Smooth muscle cell (in vitro differentiated cells): ENCODE data around the gene CFAP92. TPM values are rescaled to one million over a fixed set of nuclear protein-coding genes. Genes with fewer than 3 reads are reported as not detected.

ENCODE experiments used
- DNase-seq: peaks from one replicate; lab custom pipeline; 2025; ENCODE audit not compliant: unreplicated experiment; lab: John Stamatoyannopoulos, UW
- H2AFZ ChIP-seq: fragments of 200-600 bp; sonication (generic); 2 replicates; pipeline ENCODE4 v1.6.0; 2016; ENCODE audit warnings: antibody characterized with exemption, low read depth, mild to moderate bottlenecking
- H3F3A ChIP-seq: fragments of 200-600 bp; sonication (generic); 2 replicates; pipeline ENCODE4 v1.6.0; 2017; ENCODE audit warnings: antibody characterized with exemption, low read depth
- H3K27ac ChIP-seq: fragments of 200-600 bp; sonication (generic); 2 replicates; pipeline ENCODE4 v1.5.1; 2016; ENCODE audit warnings: low read depth, mild to moderate bottlenecking
- H3K27me3 ChIP-seq: fragments of 200-600 bp; sonication (generic); 2 replicates; pipeline ENCODE4 v1.6.1; 2016; ENCODE audit warnings: low read depth, mild to moderate bottlenecking
- H3K36me3 ChIP-seq: fragments of 200-600 bp; sonication (generic); 2 replicates; pipeline ENCODE4 v1.5.1; 2016; ENCODE audit warnings: low read depth
- H3K4me1 ChIP-seq: fragments of 200-600 bp; sonication (generic); 2 replicates; pipeline ENCODE4 v1.5.1; 2016; ENCODE audit warnings: low read depth
- H3K4me2 ChIP-seq: fragments of 200-600 bp; sonication (generic); 2 replicates; pipeline ENCODE4 v1.6.0; 2016; ENCODE audit warnings: mild to moderate bottlenecking
- H3K4me3 ChIP-seq: fragments of 200-600 bp; sonication (generic); 2 replicates; pipeline ENCODE4 v1.5.1; 2016; ENCODE audit warnings: mild to moderate bottlenecking
- H3K79me2 ChIP-seq: fragments of 200-600 bp; sonication (generic); 2 replicates; pipeline ENCODE4 v1.6.0; 2016; ENCODE audit warnings: low read depth, mild to moderate bottlenecking
- H3K9ac ChIP-seq: fragments of 200-600 bp; sonication (generic); 2 replicates; pipeline ENCODE4 v1.6.0; 2016; ENCODE audit warnings: low read depth
- H3K9me3 ChIP-seq: fragments of 200-600 bp; sonication (generic); replicated peaks from 2 replicates; pipeline ENCODE4 v1.5.1; 2016; ENCODE audit warnings: low read depth
- H4K20me1 ChIP-seq: fragments of 200-600 bp; sonication (generic); 2 replicates; pipeline ENCODE4 v1.6.0; 2016; ENCODE audit warnings: low read depth
- CTCF ChIP-seq: fragments of 200-600 bp; sonication (generic); IDR thresholded peaks from 2 replicates; pipeline ENCODE4 v1.5.1; 2017; ENCODE audit warnings: borderline replicate concordance, mild to moderate bottlenecking, antibody characterized with exemption; ENCODE audit not compliant: insufficient read depth, poor library complexity, severe bottlenecking
- WGBS: methylation state at CpG from one replicate; pipeline ENCODE4 v1.1.7; 2016; ENCODE audit warnings: low lambda C conversion rate; 5-methylcytosine and 5-hydroxymethylcytosine counted together
- polyA plus RNA-seq: library from polyadenylated mRNA; unstranded; fragments of >200 nt; fragmentation: Nextera tagmentation; extraction: Ambion mirVana; gene quantifications from 2 replicates; pipeline ENCODE4 v1.2.1, GENCODE V29; 2016
- total RNA-seq: library from RNA; depleted of rRNA; stranded (reverse); fragments of >200 nt; gene quantifications from 2 replicates; pipeline ENCODE4 v1.2.3, GENCODE V29; 2014

The CFAP92 gene
- total and polyA plus RNA-seq, 2 experiments from 2014 or later = 0.67 to 0.85 TPM

GRCh38 chr3:128907706-128908445 lies 86.0 kb downstream of the CFAP92 start:
- Histone ChIP-seq H3K27ac (no peak overlapping the region), H3K9ac (no peak overlapping the region), H3K36me3 (peaks cover 4% of the 10 kb centered on the region), H3F3A (no peaks in the 10 kb centered on the region), H3K4me3 (no peak overlapping the region), H3K4me1 (no peaks in the 10 kb centered on the region), H3K9me3 (no peaks in the 10 kb centered on the region), H3K27me3 (no peaks in the 10 kb centered on the region), H3K79me2 (no peaks in the 10 kb centered on the region), H3K4me2 (no peak overlapping the region), H2AFZ (no peak overlapping the region), H4K20me1 (no peaks in the 10 kb centered on the region)
- no peak for DNase-seq
- 97% methylated on average over 12 of the region's 15 CpGs for WGBS
- TF ChIP-seq CTCF = no peak

- Histone ChIP-seq H3K4me1 (no peaks in the 10 kb centered on the region), H3F3A (no peaks in the 10 kb centered on the region), H2AFZ (no peak overlapping the region), H3K36me3 (peaks cover 4% of the 10 kb centered on the region), H3K4me3 (no peak overlapping the region), H3K27ac (no peak overlapping the region), H4K20me1 (no peaks in the 10 kb centered on the region), H3K9ac (no peak overlapping the region), H3K79me2 (no peaks in the 10 kb centered on the region), H3K4me2 (no peak overlapping the region), H3K9me3 (no peaks in the 10 kb centered on the region), H3K27me3 (no peaks in the 10 kb centered on the region)
- WGBS = 89% methylated on average over 6 of the region's 7 CpGs
- no peak for DNase-seq
- TF ChIP-seq CTCF = no peak
Observed at GRCh38 chr3:128906804-128907525, 86.9 kb downstream of the CFAP92 start.

- Histone ChIP-seq H3K9ac (no peak overlapping the region), H3K4me1 (no peaks in the 10 kb centered on the region), H3K79me2 (no peaks in the 10 kb centered on the region), H3K9me3 (no peaks in the 10 kb centered on the region), H3K27ac (no peak overlapping the region), H3K36me3 (peaks cover 7% of the 10 kb centered on the region), H3F3A (no peaks in the 10 kb centered on the region), H3K27me3 (no peaks in the 10 kb centered on the region), H2AFZ (no peak overlapping the region), H3K4me2 (no peak overlapping the region), H3K4me3 (no peak overlapping the region), H4K20me1 (no peaks in the 10 kb centered on the region)
- 99% methylated on average over 25 of the region's 25 CpGs for WGBS
- DNase-seq = no peak
- TF ChIP-seq CTCF = no peak
Observed at GRCh38 chr3:128906031-128906803, 87.7 kb downstream of the CFAP92 start.
